GM18519 (cell line): ENCODE data around the gene KIAA1217.
A peak's percentile ranks its signal among the peaks of the same experiment; 100 is the strongest.

Experiments used
- ATAC-seq: cut with Tn5 transposase; IDR thresholded peaks from one replicate; pipeline ENCODE4 v1.9.1; 2021; ENCODE audit warnings: mild to moderate bottlenecking, moderate library complexity; ENCODE audit not compliant: unreplicated experiment, low FRiP score

The KIAA1217 gene

DNA sequence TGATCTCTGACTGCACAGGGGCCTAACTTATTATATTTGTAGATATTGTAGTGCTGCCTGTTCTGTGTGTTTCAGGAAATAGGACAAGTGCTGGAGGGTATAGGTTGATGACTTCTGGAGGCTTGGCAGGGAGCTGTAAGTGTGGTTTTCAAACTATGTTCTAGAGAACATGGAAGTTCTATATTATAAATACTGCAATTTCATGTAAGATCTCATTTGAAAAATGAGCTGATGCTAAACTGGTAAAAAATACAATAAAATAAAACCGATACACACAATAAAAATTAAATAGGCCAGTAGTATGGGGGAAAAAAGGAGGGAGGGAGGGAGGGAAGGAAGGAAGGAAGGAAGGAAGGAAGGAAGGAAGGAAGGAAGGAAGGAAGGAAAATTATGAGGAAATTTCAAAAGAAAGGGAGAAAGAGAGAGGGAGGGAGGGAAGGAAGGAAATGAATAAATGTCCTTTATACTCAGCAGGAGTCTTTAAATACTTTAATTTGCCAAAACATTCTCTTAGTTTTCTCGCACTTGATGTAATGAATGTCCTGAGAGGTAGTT lies 181.3 kb downstream of the KIAA1217 start:
- no peak for ATAC-seq

- ATAC-seq, result no peak
Measured at GRCh38 chr10:24390746-24391145, 181.8 kb downstream of the KIAA1217 start.

DNA sequence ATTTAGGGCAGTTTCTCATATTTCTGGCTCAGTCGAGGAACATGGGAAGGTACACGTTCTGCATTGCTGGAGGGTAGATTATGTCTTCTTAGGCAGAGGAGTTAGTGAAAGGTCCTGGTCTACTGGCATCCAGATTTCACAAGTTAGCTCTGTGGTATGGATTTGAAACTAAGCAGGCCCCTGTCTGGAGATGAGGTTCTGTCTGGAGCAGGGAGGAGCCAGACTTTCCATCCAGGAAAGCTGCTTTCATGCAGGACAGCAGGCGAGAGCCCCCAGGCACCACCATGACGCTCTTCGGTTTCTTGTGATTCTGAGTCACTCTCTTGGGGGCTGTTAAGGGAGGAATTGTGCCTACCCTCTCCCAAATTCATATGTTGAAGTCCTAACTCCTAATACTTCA lies 184.3 kb downstream of the KIAA1217 start:
- ATAC-seq, result no peak

DNA sequence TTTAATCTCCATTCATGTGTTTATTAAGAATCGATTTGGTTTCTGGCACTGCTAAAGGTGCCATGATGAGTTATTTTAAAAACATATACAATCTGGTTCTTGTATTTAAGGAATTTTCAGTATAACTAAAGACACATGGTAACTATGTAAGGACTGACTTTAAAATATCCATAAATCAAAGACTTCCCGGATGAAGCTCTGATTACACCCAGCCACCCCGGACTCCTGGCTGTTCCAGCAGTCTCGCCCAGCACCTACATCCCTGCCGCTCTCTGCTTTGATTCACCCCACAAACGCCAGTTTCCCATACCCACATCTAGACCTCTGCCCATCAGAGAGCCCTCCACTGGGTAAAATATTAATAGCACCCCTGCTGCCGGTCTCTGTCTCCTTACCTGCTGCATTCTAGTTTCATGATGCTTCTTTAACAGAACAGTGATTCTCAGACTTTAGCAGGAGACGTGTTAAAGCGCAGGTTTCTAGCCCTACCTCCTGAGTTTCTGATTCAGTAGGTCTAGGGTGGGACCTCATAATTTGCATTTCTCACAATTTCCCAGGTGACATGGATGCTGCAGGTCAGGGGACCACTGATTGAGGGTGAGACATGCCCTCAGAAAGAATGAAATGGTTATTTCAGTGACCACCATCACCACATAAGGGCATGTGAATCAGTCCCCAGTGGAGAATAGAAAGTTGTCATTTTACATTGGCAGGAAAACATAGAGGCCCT lies 185.7 kb downstream of the KIAA1217 start:
- no peak for ATAC-seq

DNA sequence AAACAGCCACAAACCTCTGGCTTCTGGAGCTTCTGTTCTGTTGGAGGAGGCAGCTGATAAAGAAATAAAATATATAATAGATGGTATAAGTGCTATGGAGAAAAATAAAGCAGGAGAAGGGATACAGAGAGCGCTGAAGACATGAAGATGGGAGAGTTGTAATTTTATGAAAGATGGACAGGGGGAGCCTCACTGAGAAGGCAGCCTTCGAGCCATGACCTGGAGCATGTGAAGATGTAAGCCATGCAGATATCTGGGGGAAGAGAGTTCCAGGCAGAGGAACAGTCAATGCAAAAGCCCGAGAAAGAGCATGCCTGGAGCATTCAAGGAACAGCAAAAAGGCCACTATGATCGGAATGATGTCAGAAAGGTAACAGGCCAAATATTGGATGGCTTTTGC lies 187.5 kb downstream of the KIAA1217 start:
- ATAC-seq, result no peak

GRCh38 chr10:24397662-24398061 lies 188.7 kb downstream of the KIAA1217 start:
- no peak for ATAC-seq

GRCh38 chr10:24404567-24404966 lies 195.6 kb downstream of the KIAA1217 start:
- ATAC-seq, result no peak

DNA sequence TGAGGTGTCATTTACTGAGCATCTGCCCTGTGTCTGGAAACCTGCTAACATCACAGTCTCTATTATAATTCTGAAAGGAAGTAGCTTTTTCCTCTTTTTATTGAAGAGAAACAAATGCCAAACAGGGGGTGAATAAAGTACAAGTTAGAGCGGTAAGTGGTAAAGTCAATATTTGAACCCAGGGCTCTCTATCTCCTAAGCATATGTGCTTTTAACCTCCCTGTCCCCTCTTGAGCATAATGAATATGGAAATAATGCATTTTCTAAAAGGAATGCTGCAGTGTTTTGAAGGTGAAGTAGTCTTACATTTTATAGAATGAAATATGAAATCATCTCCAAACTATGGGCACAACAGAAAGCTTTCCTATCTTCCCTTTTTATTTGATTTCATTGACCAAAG lies 196.7 kb downstream of the KIAA1217 start:
- ATAC-seq, result no peak

DNA sequence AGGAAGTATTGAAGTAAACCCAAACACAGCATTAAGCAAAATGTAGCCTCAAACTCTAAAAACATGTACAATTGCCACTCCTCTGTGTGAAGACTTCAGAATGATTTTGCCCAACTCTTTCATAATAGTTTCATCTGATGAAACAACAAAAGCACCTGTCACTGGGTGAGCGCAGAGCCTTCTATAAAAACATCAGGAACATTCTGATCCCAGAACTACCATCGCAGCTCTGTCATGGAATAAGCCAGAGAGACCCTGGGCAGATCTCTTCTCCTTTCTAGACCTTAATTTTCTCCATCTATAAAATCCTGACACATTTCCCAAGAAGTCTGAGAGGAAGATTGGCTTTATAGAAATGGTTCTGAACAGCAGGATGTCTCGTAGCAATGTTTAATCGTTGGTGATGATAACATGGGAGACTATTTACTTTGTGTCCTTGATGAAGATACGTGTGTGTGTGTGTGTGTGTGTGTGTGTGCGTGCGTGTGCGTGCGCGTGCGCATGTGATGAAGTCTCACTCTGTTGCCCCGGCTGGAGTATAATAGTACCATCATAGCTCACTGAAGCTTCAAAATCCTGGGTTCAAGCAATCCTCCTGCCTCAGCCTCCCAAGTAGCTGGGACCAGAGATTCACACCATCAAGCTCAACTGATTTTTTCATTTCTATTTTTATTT lies 198.0 kb downstream of the KIAA1217 start:
- no peak for ATAC-seq

DNA sequence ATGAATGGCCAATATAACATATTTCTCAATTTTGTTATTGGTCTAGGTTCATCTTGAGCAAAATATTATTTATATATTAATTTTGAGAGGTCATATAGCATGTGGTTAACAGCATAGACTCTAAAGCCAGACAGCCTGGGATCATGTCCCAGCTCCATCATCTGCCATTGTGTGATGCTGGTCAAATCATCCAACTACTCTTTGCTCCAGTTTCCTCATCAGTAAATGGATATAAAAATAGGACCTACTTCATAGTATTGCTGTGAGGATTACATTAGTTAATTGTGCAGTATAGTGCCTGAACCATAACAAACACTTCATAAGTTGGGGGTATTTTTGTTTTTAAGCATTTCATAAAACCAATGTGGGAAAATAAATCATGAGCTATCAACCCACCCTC lies 199.0 kb downstream of the KIAA1217 start:
- ATAC-seq, result no peak

GRCh38 chr10:24408365-24408764 lies 199.4 kb downstream of the KIAA1217 start:
- ATAC-seq, result no peak

DNA sequence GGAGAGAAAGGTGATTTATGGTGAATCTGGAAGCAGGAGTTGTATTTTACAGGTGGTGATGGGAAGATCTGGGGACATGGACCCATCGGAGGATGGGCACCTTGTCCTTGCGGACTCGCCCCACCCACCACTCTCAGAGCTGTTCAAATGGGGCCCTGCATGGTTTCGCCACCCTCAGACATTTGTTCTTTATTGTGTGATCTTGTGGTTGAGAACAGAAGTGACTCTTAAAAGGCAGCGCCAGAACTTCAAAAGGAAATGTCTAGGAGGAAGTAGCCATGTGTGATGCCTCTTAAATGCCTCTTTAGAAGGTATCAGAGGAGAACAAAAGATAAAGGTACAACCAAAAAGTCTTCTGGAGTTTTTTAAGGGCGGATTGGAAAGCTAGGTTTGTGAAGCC lies 205.7 kb downstream of the KIAA1217 start:
- no peak for ATAC-seq

DNA sequence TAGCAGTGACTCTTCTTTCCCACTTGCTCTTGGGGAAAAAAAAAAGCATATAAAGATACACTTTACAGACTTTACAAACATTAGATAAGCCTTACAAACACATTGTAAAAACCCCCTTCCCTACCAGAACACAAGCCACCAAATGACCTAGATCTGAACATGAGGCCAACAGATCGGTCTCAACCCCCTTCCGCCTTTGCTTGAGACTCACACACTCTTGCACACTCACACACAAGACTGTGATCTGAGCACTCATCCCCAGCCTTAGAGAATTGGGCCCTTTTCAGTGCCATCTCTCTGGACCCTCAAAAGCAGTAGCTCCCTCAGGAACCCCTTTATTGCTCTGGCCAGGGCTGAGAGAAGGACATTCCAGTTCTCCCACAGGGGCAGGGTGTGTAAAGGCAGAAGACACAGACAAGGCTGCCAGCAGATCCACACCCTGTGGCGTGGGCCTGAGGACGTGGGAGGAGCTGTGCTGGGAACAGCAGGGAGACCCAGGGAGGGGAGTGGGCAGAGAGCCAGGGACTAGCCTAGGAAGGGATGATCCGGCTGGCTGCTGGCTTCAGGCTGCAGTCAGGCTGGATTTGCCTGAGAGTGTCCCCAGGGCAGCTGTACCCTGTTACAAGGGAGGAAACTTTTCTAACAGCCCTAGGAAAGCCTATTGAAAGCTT lies 206.7 kb downstream of the KIAA1217 start:
- no peak for ATAC-seq

DNA sequence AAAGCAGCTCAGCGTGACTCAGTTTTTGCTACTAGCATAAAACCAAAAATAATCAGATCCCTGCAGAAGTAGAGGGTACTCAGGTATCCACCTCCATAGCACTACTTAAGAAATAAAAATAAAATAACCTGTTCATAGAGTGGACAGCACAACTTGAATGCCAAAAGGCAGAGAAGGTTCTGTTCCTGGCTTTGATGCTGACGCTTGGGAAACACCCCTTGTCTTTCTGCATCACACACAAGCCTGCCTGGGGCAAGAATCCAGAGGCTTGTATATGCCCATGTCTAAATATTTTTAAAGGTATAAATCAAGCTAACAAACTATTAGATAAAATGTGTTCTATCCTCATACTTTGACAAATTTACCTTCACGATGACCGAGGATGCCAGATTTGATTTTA lies 207.3 kb downstream of the KIAA1217 start:
- no peak for ATAC-seq

DNA sequence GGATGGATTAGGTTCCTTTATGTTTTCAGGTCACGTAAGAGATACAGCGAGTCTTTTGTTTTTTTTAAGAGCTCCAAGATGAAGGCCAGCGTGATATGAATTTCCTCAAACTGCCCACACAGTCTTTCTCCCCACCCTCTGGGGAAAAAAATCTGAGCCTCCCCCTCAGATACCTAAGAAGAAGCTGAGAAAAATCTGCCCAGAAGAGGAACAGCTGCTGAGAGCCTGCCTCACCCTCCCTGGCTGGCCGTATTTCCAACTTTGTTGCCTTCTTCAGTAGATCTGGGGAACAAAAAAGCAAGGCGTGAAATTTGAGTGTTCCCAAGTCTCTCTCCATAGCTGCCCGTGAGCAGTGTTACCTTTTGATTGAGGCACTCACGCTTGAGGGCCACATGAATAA lies 208.1 kb downstream of the KIAA1217 start:
- no peak for ATAC-seq

DNA sequence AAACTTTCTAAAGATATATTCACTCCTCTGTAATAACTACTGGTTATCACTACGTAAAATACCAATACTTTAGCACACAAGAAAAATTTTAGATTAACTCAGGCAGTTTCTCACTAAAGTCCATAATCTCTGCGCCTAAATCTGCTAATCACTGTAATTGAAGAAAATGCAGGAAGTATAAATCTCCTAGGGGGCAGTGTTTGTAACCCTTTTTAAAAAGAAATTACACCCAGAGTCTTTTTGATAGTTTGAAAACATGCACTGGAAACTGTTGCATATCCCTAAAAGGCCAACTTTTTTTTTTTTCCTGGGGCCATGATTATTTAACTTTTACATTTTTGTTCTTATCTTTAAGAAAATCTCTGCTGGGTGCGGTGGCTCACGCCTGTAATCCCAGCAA lies 209.6 kb downstream of the KIAA1217 start:
- no peak for ATAC-seq

- ATAC-seq, result no peak
Measured at GRCh38 chr10:24419066-24419465, 210.1 kb downstream of the KIAA1217 start.

DNA sequence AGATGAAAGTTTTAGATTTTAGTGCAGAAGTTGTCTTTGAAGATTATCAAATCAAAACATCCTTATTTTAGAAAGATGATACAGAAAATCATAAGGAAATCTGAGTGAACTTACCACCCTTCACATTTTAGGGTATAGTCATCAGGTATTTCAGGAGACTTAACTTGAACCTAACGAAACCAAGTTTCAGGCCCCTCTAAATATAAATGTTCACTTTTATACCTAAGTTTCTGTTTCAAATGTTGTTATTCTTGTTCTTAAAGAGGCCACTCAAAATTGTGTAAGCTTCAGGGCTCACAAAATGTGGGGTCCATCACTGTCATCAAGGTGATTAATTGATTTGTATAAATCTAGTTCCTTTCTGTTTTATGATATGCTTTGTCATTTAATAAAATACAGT lies 216.2 kb downstream of the KIAA1217 start:
- peak; percentile 62 for ATAC-seq

GRCh38 chr10:24427678-24428409 lies 218.9 kb downstream of the KIAA1217 start:
- no peak for ATAC-seq

DNA sequence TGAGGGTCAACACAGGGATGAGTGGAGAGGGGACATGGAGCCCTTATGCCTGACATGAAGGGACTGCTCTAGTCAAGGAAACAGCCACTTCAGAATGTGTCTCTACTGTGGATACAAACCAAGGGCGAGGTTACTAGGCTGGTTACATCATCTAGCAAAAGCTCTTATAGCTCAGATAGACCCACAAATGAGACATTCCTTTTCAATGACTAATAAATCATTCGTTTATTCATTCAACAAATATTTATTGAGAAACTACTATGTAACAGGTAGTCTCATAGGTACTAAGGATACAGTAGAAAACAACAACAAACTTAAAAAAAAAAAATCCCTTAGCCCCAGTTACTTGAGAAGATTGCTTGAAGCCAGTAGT lies 219.5 kb downstream of the KIAA1217 start:
- no peak for ATAC-seq

DNA sequence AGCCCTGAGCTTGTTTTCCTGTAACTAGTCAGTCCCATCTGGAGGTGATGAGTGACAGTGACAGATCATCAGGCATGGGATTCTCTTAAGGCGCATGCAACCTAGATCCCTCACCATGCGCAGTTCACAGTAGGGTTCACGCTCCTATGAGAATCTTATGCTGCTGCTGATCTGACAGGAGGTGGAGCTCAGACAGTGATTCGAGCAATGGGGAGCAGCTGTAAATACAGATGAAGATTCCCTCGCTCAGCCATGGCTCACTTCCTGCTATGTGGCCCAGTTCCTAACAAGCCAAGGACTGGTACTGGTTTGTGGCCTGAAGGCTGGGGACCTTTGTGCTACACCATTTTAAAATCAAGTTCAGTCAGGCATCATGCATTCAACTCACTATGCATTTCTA lies 221.7 kb downstream of the KIAA1217 start:
- ATAC-seq, result no peak
